GM12874 (cell line): Measurements from ENCODE around the gene CNTN1.

ENCODE experiments used
- TF ChIP-seq, protein P1 (sequence below): IDR thresholded peaks from 2 replicates; pipeline ENCODE4 v1.5.1; 2011; ENCODE audit warnings: low read depth, mild to moderate bottlenecking, control low read depth, low read length, moderate library complexity; ENCODE audit not compliant: insufficient read depth

CNTN1 gene

DNA sequence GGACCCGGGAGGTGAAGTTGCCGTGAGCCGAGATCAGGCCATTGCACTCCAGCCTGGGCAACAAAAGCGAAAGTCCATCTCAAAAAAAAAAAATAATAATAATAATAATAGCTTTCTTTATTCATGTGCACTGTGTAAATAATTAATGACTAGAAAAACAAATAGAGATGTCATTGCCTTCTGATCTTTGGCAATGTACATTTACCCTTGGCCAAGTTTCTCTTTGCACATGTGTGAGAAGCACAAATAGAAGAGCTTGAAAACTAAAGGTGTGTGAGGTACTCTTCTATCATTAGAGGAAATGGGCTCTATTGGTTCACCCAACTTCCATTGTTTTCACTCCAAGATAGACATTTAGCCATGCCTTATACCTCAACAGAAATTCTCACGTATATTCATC is 325.8 kb downstream of the CNTN1 start:
- TF ChIP-seq, protein P1, sequence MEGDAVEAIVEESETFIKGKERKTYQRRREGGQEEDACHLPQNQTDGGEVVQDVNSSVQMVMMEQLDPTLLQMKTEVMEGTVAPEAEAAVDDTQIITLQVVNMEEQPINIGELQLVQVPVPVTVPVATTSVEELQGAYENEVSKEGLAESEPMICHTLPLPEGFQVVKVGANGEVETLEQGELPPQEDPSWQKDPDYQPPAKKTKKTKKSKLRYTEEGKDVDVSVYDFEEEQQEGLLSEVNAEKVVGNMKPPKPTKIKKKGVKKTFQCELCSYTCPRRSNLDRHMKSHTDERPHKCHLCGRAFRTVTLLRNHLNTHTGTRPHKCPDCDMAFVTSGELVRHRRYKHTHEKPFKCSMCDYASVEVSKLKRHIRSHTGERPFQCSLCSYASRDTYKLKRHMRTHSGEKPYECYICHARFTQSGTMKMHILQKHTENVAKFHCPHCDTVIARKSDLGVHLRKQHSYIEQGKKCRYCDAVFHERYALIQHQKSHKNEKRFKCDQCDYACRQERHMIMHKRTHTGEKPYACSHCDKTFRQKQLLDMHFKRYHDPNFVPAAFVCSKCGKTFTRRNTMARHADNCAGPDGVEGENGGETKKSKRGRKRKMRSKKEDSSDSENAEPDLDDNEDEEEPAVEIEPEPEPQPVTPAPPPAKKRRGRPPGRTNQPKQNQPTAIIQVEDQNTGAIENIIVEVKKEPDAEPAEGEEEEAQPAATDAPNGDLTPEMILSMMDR: no peak

- TF ChIP-seq, protein P1: no peak
Measured at GRCh38 chr12:41019461-41019860, 327.2 kb downstream of the CNTN1 start.

DNA sequence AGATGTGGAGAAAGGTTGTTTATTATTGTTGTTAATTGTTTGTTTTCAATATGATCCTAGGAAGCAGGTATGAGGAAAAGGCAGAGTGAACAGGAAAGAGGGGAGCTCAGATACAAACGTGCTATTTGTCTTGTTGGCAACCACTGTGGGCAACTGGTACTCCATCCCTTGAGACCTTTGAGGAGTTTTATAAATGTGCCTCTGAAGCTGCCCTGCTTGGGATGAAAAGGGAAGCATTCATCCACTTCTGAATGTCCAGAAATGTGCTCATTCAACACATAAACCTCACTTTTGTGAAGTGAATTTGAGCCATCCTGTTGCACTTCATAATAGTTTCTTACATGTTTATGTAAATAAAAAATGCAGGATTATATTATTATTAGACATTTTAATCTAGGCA is 331.6 kb downstream of the CNTN1 start:
- TF ChIP-seq, protein P1: no peak

- TF ChIP-seq, protein P1: no peak
Measured at GRCh38 chr12:41026151-41026550, 333.9 kb downstream of the CNTN1 start.

- TF ChIP-seq, protein P1: no peak
Measured at GRCh38 chr12:41032386-41032785, 340.1 kb downstream of the CNTN1 start.

DNA sequence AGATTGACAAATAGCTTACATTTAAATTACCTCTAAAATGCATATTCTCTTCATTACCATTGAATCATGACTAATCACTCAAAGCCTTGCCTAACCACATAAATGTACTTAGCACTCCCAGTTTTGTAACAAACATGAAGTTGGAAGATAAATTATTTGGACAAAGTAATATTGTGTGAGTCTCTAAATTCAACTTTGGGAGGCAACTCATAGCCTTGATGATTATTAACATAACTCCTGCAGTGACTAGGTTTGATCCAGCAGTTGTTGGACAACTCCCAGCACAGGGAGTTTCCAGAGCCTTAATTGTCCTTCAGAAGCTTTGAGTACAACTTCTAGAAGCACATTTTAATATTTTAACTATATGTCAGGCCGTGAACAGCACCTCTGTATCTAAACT is 342.4 kb downstream of the CNTN1 start:
- TF ChIP-seq, protein P1: no peak

GRCh38 chr12:41039461-41039860 is 347.2 kb downstream of the CNTN1 start:
- TF ChIP-seq, protein P1: no peak

DNA sequence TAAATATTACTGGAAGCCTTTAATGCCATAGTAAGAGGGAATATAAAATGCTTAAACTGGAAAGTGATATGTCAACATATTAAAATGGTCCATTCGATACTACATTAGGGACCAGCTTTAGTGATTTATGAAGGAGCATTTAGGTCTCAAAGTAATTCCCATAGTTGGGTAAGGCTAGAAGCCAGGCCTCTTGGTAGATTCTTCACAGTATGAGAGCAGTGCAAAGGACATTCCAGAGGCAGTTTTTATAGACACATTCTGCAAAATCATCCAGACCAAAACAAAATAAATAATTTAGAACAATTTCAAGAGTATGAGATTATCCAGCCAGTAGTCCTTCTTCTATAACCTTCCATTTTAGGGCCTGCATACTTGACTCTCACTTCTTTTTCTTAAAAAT is 353.3 kb downstream of the CNTN1 start:
- TF ChIP-seq, protein P1: no peak
